NB4 (cell line): ENCODE measurements around the gene CDK14.

Source experiments
- POLR2A ChIP-seq: IDR thresholded peaks from 2 replicates; pipeline ENCODE4 v1.6.1; 2011; ENCODE audit warnings: mild to moderate bottlenecking; ENCODE audit not compliant: insufficient read length; ENCODE audit errors: extremely low read depth
- TF ChIP-seq, protein P1 (sequence below): IDR thresholded peaks from one replicate; pipeline ENCODE4 v1.5.1; 2012; ENCODE audit warnings: low read depth, low read length

DNA sequence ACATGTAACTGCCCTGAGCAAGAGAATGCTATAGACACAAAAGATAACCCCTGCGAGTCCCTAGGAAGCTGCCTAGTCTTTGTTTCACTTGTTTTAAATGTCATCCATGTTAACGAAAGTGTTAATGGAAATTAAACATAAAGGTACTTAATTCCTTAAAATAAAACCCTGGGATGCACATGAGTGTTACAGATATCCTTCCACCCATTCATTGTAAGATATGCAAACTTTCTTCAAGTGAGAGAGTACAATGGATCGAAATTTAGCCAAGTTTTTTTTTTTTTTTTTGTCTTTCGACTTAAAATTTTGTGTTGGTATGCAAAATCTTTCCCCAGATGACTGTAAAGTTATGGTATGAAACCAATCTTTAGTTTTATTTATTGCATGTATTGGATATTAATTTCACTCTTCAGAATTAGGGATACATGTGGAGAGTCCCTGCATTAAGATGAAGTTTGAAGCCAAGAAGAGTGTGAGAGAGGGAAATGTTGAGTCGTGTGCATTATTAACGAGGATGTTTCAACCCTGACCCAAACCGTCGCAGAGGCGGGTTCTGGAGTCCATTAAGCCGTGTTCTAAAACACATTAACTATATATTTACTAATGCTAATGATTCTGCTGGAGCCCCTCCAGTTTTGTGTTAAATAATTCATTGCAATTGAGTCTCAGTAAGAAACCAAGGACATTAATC is 1.6 kb downstream of the CDK14 start:
- TF ChIP-seq, protein P1, sequence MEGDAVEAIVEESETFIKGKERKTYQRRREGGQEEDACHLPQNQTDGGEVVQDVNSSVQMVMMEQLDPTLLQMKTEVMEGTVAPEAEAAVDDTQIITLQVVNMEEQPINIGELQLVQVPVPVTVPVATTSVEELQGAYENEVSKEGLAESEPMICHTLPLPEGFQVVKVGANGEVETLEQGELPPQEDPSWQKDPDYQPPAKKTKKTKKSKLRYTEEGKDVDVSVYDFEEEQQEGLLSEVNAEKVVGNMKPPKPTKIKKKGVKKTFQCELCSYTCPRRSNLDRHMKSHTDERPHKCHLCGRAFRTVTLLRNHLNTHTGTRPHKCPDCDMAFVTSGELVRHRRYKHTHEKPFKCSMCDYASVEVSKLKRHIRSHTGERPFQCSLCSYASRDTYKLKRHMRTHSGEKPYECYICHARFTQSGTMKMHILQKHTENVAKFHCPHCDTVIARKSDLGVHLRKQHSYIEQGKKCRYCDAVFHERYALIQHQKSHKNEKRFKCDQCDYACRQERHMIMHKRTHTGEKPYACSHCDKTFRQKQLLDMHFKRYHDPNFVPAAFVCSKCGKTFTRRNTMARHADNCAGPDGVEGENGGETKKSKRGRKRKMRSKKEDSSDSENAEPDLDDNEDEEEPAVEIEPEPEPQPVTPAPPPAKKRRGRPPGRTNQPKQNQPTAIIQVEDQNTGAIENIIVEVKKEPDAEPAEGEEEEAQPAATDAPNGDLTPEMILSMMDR = no peak
- no peak for TF ChIP-seq POLR2A
